Sigmoid colon (tissue), 7 donors: Measurements from ENCODE around the gene MCM9. TPM values are rescaled to one million over a fixed set of nuclear protein-coding genes. Genes with fewer than 3 reads are reported as not detected.
"Not testable (repeated sequence)": the region's sequence is repeated elsewhere in the genome, so short reads cannot be mapped to it uniquely, and the experiment has no call there.

Experiments
- DNase-seq: peaks from one replicate; pipeline ENCODE4 v3.0.0-alpha.2; 2019
- H3K27ac ChIP-seq, 4 donors: fragments of 200-600 bp; sonication (generic); one replicate each; pipeline ENCODE4 v1.5.1; 2016 to 2019; ENCODE audit warnings: mild to moderate bottlenecking in 1 of 4
- H3K27me3 ChIP-seq, 3 donors: fragments of 200-600 bp; sonication (generic); one replicate each; pipeline ENCODE4 v1.5.1; 2019; ENCODE audit warnings: mild to moderate bottlenecking in 1 of 3
- H3K36me3 ChIP-seq, 4 donors: fragments of 200-600 bp; sonication (generic); one replicate each; pipeline ENCODE4 v1.5.1; 2016 to 2019
- H3K4me1 ChIP-seq, 4 donors: fragments of 200-600 bp; sonication (generic); one replicate each; pipeline ENCODE4 v1.5.1; 2017 to 2019
- H3K4me3 ChIP-seq, 4 donors: fragments of 200-600 bp; sonication (generic); one replicate each; pipeline ENCODE4 v1.5.1; 2017 to 2019; ENCODE audit warnings: mild to moderate bottlenecking in 2 of 4, moderate library complexity in 1 of 4
- H3K9me3 ChIP-seq, 4 donors: fragments of 200-600 bp in 3 of 4; sonication (generic) in 3 of 4; one replicate each; pipeline versions ENCODE4 v1.5.1 to v1.6.1; 2013 to 2019
- EP300 ChIP-seq, 4 donors: sonication (generic); formaldehyde crosslinking; IDR thresholded peaks; one replicate each; pipeline ENCODE4 v1.6.1; 2017; ENCODE audit warnings: antibody characterized with exemption in 4 of 4
- POLR2A ChIP-seq, 2 donors: fragments of 450-650 bp; IDR thresholded peaks; one replicate each; pipeline ENCODE4 v1.6.1; 2016; ENCODE audit warnings: antibody characterized with exemption in 2 of 2, mild to moderate bottlenecking in 2 of 2, moderate library complexity in 2 of 2
- POLR2AphosphoS5 ChIP-seq, 4 donors: sonication (generic); formaldehyde crosslinking; IDR thresholded peaks; one replicate each; pipeline ENCODE4 v1.6.1; 2017; ENCODE audit warnings: antibody characterized with exemption in 4 of 4
- WGBS, 2 donors: extraction: QIAGEN DNeasy Blood & Tissue Kit; methylation state at CpG; one replicate each; pipeline ENCODE4 v1.1.7; 2013; 5-methylcytosine and 5-hydroxymethylcytosine counted together
- intact Hi-C: fragments of 100-400 bp; cut with DNase I; formaldehyde crosslinking; loops from one replicate; pipeline ENCODE4 v1.15.1; 2023
- polyA plus RNA-seq, 3 donors: library from polyadenylated mRNA; stranded (reverse); fragments of 200-250 nt; gene quantifications; one replicate each; pipeline ENCODE4 v1.2.3, GENCODE V29; 2013
- total RNA-seq, 4 donors: library from RNA; depleted of rRNA; stranded (reverse); fragments of >200 nt; gene quantifications; one replicate each; pipeline ENCODE4 v1.1.0, GENCODE V29; 2016
- TF ChIP-seq, protein P1 (sequence below), 4 experiments: fragments of 450-650 bp in 3 of 4; fragments of 200-600 bp in 1 of 4; IDR thresholded peaks; one replicate each; pipeline ENCODE4 v1.5.1; 2016 to 2019; ENCODE audit warnings: antibody characterized with exemption in 4 of 4, mild to moderate bottlenecking in 3 of 4, moderate library complexity in 2 of 4
- donor health status: healthy with polysubstance abuse.
- donor health status: Bipolar disorder and iron deficiency.
- donor health status: healthy.

Gene MCM9
- total and polyA plus RNA-seq, 7 donors, result 1.8 to 16.1 (median 10.2) TPM

DNA sequence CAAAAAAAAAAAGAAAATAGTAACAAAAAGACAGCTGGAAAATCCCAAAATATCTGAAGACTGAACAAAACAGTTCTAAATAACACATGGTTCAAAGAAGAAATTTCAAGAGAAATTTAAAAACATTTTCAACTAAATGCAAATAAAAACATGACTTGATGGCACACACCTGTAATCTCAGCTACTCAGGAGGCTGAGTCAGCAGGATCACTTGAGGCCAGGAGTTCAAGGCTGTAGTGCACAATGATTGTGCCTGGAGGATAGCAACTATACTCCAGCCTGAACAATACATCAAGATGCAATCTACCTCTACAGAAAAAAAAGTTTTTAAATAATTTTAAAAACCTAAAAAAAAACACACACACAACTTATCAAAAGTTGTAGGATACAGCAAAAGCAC, 62.6 kb downstream of the MCM9 start:
- no peaks in the 10 kb centered on the region for H3K9me3 ChIP-seq
- H3K4me3 ChIP-seq, result no peak overlapping the region
- TF ChIP-seq POLR2A (IDR thresholded peaks at IDR 0.05) (no peak), POLR2AphosphoS5 (IDR thresholded peaks at IDR 0.05) (no peak), EP300 (IDR thresholded peaks at IDR 0.05) (no peak)
- TF ChIP-seq, protein P1, sequence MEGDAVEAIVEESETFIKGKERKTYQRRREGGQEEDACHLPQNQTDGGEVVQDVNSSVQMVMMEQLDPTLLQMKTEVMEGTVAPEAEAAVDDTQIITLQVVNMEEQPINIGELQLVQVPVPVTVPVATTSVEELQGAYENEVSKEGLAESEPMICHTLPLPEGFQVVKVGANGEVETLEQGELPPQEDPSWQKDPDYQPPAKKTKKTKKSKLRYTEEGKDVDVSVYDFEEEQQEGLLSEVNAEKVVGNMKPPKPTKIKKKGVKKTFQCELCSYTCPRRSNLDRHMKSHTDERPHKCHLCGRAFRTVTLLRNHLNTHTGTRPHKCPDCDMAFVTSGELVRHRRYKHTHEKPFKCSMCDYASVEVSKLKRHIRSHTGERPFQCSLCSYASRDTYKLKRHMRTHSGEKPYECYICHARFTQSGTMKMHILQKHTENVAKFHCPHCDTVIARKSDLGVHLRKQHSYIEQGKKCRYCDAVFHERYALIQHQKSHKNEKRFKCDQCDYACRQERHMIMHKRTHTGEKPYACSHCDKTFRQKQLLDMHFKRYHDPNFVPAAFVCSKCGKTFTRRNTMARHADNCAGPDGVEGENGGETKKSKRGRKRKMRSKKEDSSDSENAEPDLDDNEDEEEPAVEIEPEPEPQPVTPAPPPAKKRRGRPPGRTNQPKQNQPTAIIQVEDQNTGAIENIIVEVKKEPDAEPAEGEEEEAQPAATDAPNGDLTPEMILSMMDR (IDR thresholded peaks at IDR 0.05), result no peak
- H3K27me3 ChIP-seq, result no peaks in the 10 kb centered on the region
- no peaks in the 10 kb centered on the region for H3K4me1 ChIP-seq
- no peak for DNase-seq
- no peaks in the 10 kb centered on the region for H3K36me3 ChIP-seq
- H3K27ac ChIP-seq, result no peak overlapping the region
- intact Hi-C loops, result no loop called here

DNA sequence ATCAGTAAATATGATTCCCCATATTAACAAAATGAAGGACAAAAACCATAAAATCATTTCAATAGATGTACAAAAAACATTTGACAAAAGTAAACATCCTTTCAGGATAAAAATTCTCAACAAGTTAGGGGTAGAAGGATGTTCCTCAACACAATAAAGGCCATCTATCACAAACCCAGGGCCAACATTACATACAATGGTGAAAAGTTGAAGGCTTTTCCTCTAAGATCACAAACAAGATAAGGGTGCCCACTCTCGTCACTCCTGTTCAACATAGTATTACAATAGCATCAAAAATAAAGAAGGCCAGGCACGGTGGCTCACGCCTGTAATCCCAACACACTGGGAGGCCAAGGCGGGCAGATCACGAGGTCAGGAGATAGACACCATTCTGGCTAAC, 63.6 kb downstream of the MCM9 start:
- H3K4me1 ChIP-seq, result no peaks in the 10 kb centered on the region
- no peak for DNase-seq
- H3K36me3 ChIP-seq, result no peaks in the 10 kb centered on the region
- TF ChIP-seq POLR2A (IDR thresholded peaks at IDR 0.05) (no peak), POLR2AphosphoS5 (IDR thresholded peaks at IDR 0.05) (no peak), EP300 (IDR thresholded peaks at IDR 0.05) (no peak)
- TF ChIP-seq, protein P1 (IDR thresholded peaks at IDR 0.05), result no peak
- H3K4me3 ChIP-seq, result no peak overlapping the region
- H3K27ac ChIP-seq, result no peak overlapping the region
- intact Hi-C loops, result no loop called here
- 89 to 93% methylated on average over 5 of the region's 5 CpGs for WGBS, 2 donors
- H3K9me3 ChIP-seq, result no peaks in the 10 kb centered on the region
- no peaks in the 10 kb centered on the region for H3K27me3 ChIP-seq

DNA sequence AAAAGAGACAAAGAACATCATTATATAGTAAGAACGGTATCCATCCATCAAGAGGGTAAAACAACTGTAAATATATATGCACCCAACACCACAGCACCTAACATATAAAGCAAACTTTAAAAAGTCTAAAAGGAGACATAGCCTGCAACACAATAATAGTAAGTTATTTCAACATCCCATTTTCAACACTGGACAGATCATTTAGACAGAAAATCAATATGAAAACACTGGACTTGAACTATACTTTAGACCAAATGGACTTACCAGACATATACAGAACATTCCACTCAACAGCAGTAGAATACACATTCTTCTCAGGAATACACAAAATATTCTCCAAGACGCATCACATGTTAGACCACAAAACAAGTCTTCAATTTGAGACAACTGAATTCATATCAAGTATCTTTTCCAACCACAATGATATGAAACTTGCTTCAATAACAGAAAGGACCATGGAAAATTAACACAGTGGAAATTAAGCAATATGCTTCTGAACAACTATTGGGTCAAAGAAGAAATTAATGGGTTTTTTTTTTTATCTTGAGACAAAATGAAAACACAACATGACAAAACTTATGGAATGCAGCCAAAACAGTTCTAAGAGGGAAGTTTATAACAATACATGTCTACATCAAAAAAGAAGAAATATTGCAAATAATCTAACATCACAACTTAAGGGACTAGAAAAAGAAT, 64.9 kb downstream of the MCM9 start:
- WGBS, 2 donors, result 91 to 94% methylated on average over 2 of the region's 2 CpGs
- H3K27me3 ChIP-seq, result no peaks in the 10 kb centered on the region
- H3K4me3 ChIP-seq, result no peak overlapping the region
- no peak for TF ChIP-seq POLR2A (IDR thresholded peaks at IDR 0.05)
- no peak for TF ChIP-seq EP300 (IDR thresholded peaks at IDR 0.05)
- TF ChIP-seq, protein P1 (IDR thresholded peaks at IDR 0.05), result no peak
- TF ChIP-seq POLR2AphosphoS5 (IDR thresholded peaks at IDR 0.05), result no peak
- no peak for DNase-seq
- H3K9me3 ChIP-seq, result no peaks in the 10 kb centered on the region
- H3K36me3 ChIP-seq, result no peaks in the 10 kb centered on the region
- intact Hi-C loops, result no loop called here
- H3K4me1 ChIP-seq, result peaks cover 0 to 5% (median 3%) of the 10 kb centered on the region in 4 donors
- H3K27ac ChIP-seq, result no peak overlapping the region

DNA sequence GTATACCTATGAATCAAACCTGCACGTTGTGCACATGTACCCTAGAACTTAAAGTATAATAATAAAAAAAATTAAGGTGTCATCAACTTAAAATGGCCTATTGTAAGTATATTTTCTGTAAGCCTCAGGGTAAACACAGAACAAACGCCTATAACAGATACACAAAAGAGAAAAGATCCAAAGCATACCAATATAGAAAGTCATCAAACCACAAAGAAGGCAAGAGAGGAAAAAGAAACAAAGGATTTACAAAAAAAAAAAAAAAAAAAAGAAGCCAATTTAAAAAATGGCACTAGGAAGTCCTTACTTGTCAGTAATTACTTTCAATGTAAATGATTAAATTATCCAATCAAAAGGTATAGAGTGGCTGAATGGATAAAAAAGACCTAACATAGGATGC, 65.6 kb downstream of the MCM9 start:
- TF ChIP-seq, protein P1 (IDR thresholded peaks at IDR 0.05), result no peak
- no peak for TF ChIP-seq POLR2A (IDR thresholded peaks at IDR 0.05)
- no peak for TF ChIP-seq EP300 (IDR thresholded peaks at IDR 0.05)
- TF ChIP-seq POLR2AphosphoS5 (IDR thresholded peaks at IDR 0.05), result no peak
- intact Hi-C loops, result no loop called here
- no peak for DNase-seq
- Histone ChIP-seq H3K9me3 (no peaks in the 10 kb centered on the region), H3K36me3 (no peaks in the 10 kb centered on the region), H3K4me3 (no peak overlapping the region), H3K4me1 (peaks cover 0 to 12% (median 10%) of the 10 kb centered on the region in 4 donors), H3K27me3 (no peaks in the 10 kb centered on the region), H3K27ac (no peak overlapping the region)
- WGBS, 2 donors, result 94 to 95% methylated on average over 2 of the region's 2 CpGs

DNA sequence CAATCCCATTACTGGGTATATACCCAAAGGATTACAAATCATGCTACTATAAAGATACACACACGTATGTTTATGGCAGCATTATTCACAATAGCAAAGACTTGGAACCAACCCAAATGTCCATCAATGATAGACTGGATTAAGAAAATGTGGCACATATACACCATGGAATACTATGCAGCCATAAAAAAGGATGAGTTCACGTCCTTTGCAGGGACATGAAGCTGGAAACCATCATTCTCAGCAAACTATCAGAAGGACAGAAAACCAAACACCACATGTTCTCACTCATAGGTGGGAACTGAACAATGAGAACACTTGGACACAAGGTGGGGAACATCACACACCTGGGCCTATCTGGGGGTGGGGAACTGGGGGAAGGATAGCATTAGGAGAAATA, 66.1 kb downstream of the MCM9 start:
- H3K36me3 ChIP-seq, intact Hi-C loops, H3K9me3 ChIP-seq, H3K4me3 ChIP-seq, DNase-seq, H3K27me3 ChIP-seq, H3K27ac ChIP-seq: not testable (repeated sequence)
- peaks cover 0 to 15% (median 12%) of the 10 kb centered on the region in 4 donors for H3K4me1 ChIP-seq
- WGBS, 2 donors, result 84 to 89% methylated on average over 2 of the region's 2 CpGs
